HG03066 (cell line): ENCODE measurements around the gene NAT10.
"Not testable (repeated sequence)": the region's sequence is repeated elsewhere in the genome, so short reads cannot be mapped to it uniquely, and the experiment has no call there.

Experiments used
- ATAC-seq: cut with Tn5 transposase; IDR thresholded peaks from one replicate; pipeline ENCODE4 v1.9.1; 2021; ENCODE audit warnings: low read depth; ENCODE audit not compliant: unreplicated experiment

NAT10 gene

GRCh38 chr11:34105079-34105956, at the start of gene NAT10:
NAT10 (plus strand) TSS chr11:34105629; CDS start chr11:34108226, 2,597 bp downstream.
- ATAC-seq = peak; percentile 90

- ATAC-seq = no peak
These were observed 48.8 kb upstream of the NAT10 start for GRCh38 chr11:34056672-34057071.

- no peak for ATAC-seq
These were observed 42.2 kb upstream of the NAT10 start for GRCh38 chr11:34063061-34063795.

- ATAC-seq = no peak
These were observed 41.1 kb upstream of the NAT10 start for GRCh38 chr11:34064291-34064690.

DNA sequence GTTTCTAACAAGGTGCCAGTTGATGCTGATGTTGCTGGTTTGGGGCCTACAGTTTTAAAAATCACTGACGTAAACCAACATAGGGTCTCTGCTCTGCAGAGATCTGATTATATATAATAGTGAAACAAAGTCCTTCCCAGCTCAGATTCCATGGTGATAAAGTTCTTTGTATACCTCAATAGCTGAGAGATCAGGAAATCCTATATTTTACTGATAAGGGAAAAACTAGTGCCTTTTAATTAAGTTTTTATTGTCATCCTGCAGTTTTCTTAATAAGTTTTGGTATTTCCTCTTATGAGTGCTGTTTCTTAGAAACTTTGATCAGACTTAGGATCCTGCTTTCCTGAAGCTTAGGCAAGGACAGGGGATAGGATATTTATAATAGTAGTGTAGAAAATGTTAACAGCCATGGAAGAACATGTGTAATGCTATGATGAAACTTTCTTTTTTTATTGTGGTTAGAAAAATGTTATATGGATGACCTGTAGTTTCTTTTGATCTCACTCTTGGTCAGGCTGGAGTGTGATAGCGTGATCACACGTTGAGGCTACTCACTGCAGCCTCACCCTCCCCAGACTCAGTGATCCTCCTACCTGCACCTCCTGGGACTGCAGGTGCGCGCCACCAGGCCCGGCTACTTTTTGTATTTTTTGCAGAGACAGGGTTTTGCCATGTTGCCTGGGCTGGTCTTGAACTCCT, 39.8 kb upstream of the NAT10 start:
- ATAC-seq = no peak

- ATAC-seq = not testable (repeated sequence)
These were observed 38.7 kb upstream of the NAT10 start for GRCh38 chr11:34066766-34067165.

- no peak for ATAC-seq
These were observed 37.9 kb upstream of the NAT10 start for GRCh38 chr11:34067383-34068065.

DNA sequence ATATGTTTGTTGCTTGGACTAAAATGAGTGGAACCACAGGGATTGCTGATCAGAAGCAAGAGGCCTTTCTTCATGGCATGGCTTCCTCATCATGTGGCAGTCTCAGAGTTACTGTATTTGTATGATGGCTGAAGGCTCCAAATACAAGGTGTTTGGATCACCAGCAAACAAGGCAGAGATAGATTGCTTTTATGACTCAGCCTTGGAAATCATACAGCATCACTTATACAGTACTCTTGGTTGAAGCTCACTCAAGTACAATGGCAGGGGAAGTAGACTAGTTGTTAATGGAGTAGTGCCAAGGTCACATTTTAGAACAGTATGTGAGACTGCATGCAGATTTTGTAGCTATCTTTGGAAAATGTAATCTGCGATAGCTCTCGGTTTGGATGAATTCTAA, 37.3 kb upstream of the NAT10 start:
- ATAC-seq = no peak

GRCh38 chr11:34071306-34071705, 34.1 kb upstream of the NAT10 start:
- ATAC-seq = not testable (repeated sequence)

DNA sequence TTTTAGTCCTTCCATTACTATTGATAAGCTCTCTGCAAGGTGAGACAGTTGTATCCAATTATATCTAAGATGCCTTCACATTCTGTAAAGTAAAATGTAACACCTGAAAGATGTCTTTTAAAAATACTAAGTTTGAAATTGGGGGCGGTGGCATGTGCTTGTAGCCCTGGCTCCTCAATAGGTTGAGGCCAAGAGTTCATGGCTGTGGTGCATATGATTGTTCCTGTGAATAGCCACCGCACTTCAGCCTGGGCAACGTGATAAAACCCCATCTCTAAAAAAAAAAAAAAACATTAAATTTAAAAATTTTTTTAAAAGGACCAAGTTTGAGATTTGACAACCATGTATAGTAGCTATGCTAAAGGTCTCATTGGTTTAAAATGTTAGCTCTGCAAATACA, 33.4 kb upstream of the NAT10 start:
- ATAC-seq = no peak

- no peak for ATAC-seq
These were observed 32.6 kb upstream of the NAT10 start for GRCh38 chr11:34072832-34073231.

DNA sequence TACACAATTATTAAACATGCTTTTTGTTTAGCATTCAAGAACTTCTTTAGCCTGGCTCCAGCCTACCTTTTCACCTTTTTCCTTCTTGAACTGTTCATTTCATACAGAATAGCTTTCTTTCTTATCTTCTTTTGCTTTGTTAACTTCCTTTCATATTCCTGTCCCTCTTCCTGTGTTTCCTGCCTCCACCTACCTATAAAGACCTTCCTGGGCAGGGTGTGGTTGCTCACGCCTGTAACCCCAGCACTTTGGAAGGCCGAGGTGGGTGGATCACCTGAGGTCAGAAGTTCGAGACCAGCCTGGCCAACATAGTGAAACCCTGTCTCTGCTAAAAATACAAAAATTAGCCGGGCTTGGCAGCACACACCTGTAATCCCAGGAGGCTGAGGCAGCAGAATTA, 31.0 kb upstream of the NAT10 start:
- ATAC-seq = no peak

DNA sequence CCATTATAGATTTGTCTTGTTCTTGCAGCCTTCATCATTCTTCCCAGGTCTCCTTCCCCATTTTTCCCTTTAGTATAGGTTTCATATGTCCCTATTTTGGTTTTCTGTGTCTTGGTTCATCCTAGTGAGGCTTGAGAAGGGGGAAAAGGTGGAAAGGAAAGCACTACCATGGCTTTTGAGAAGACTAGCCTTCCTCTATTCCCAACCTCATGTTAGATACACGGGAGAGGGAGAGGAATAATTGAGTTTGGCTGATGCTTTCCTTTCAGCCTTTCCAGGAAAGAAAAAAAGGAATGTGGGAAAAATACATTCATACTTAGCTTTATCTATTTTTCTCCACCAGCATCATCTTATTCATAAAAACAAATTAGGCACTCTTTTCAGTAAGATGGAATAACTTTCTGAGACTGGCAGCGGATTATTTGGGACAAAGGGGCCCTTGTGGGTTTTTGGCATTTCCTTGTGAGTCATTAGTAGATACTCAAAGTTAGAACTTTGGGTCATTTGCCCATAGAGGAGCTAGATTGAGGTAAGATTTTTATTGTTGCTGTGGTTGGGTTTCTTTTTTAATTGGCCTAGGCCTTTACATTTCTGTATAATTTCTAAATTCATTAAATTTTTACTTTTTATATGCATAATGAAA, 30.1 kb upstream of the NAT10 start:
- ATAC-seq = no peak

DNA sequence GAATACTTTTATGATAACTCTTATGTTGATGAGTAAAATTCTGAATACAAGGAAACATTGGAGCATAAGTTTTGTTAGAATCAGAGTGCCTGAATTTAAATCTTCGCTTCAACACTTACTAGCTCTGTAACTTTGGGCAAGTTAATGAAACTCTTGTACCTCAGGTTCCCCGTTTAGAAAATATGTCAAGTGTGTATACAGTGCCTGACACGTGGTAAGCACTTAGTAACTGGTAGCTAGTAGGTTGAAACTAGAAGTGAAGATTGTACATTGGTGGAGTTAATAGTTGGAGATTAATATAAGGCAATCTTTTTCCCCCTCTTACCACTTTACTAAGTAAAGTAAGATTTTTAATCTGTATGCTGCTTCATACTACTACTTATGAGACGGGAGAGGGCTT, 24.8 kb upstream of the NAT10 start:
- no peak for ATAC-seq

- no peak for ATAC-seq
These were observed 20.8 kb upstream of the NAT10 start for GRCh38 chr11:34084637-34085036.

DNA sequence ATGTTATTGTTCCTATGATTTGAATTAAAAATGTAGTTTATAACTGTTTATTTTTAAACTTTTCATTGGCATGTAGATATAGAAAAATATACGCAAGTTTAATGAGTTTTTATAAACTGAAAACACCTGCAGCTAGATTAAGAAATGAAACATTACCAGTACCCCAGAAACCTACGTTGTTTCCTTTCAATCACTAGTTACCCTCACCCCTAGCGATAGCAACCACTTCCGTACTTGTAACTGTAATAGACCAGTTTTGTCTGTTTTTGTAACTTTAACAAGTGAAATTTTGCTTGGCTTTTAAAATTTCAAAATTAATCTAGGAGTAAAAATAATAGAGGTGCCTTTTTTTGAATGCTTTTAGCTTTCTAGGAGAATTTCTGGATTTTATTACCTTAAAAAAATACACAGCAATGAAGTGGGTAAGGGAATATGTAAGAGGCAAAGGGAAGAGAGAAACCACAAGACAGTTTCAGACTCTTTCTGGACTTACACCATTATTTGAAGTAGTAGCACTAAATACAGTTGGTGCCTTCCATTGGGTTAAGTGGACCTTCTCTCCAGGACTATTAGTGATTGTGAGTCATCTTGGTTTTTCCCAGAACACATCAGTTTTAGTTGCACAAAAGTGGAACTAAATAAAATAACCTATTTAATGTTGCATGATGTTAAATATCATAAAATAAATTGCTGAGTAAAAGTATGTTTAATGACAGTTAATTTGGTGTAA, 18.7 kb upstream of the NAT10 start:
- no peak for ATAC-seq

GRCh38 chr11:34091825-34092224, 13.6 kb upstream of the NAT10 start:
- no peak for ATAC-seq

DNA sequence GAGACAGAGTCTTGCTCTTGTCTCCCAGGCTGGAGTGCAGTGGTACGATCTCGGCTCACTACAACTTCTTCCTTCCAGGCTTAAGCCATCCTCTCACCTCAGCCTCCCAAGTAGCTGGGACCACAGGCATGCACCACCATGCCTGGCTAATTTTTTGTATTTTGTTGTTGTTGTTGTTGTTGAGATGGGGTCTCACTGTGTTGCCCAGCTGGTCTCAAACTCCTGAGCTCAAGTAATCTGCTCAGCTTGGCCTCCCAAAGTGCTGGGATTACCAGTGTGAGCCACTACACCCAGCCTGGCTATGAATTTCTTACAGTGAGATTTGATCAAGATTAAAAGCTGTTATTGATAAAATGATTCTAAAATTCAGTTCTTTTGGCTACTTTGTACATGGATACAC, 10.5 kb upstream of the NAT10 start:
- not testable (repeated sequence) for ATAC-seq

DNA sequence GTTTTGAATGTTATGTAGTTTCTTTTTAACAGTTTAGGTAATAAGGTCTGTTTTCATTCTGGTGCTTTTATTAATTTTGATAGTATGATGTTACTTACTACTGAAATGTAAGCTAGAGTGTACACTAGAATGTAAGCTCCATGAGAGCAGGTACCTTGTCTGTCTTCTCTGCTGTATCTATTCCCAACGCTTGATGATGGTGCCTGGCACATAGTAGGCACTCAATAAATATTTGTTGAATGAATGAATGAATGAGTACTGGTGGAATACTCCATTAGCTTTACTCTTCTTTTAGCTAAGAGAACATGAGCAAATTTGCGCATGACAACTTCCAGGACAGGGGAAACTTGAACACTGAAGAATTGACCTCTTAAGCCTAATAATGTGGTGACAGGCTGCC, 6.6 kb upstream of the NAT10 start:
- no peak for ATAC-seq

- ATAC-seq = no peak
These were observed 750 bp upstream of the NAT10 start for GRCh38 chr11:34104680-34105078.
